Activated naive CD4-positive, alpha-beta T cell treated with anti-CD3 and anti-CD28 coated beads, Interleukin-2, amount 50 U/mL, for 24 hours (primary cell): ENCODE data around the gene ACAA1.

Experiments used
- H3K27ac Mint-ChIP-seq: one replicate; pipeline ENCODE4 v1.8.0; 2021; ENCODE audit warnings: mild to moderate bottlenecking, mixed read lengths
- H3K27me3 Mint-ChIP-seq: one replicate; pipeline ENCODE4 v1.8.0; 2021; ENCODE audit warnings: mixed read lengths
- H3K36me3 Mint-ChIP-seq: one replicate; pipeline ENCODE4 v1.8.0; 2021; ENCODE audit warnings: mixed read lengths
- H3K4me1 Mint-ChIP-seq: one replicate; pipeline ENCODE4 v1.8.0; 2021; ENCODE audit warnings: mixed read lengths
- H3K4me3 Mint-ChIP-seq: one replicate; pipeline ENCODE4 v1.8.0; 2021; ENCODE audit warnings: mild to moderate bottlenecking, mixed read lengths
- H3K9me3 Mint-ChIP-seq: one replicate; pipeline ENCODE4 v1.8.0; 2021; ENCODE audit warnings: mixed read lengths

The ACAA1 gene, protein sequence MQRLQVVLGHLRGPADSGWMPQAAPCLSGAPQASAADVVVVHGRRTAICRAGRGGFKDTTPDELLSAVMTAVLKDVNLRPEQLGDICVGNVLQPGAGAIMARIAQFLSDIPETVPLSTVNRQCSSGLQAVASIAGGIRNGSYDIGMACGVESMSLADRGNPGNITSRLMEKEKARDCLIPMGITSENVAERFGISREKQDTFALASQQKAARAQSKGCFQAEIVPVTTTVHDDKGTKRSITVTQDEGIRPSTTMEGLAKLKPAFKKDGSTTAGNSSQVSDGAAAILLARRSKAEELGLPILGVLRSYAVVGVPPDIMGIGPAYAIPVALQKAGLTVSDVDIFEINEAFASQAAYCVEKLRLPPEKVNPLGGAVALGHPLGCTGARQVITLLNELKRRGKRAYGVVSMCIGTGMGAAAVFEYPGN

DNA sequence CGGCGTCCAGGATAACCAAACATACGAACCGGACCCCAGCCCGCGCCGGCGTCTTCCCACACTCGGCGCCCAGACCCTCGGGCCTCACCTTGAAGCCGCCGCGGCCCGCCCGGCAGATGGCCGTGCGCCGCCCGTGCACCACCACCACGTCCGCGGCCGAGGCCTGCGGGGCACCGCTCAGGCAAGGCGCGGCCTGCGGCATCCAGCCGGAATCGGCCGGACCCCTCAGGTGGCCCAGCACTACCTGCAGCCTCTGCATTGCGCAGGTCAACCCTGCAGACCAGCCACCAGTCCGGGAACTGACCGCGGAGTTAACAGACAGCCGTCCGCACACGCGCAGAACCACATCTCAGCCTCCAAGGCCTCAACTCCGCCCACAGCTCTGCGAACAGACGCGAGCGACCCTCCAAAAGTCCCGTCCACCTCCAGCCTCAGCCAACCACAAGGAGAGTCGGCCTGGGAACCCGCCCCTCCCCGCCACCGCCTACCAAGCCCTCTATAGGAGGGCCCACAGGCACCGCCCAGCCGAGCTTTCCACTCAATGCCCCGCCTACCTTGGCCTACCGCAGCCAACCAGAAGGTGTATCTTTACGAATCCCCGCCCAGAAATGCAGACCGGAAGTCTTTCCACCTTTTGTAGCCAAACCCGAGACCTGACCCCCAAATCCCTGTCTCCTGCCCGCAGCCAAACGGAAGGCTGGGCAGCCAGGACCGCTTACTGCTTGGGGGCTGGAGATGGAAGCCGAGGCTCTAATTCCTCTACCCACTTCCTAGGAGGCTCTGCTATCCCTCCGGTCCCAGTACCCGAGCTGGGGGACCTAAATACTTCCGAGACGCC, at the start of gene ACAA1:
ACAA1 (minus strand) TSS at position 351 of the 838 bp plus-strand sequence; CDS start at position 259, 92 bp downstream.
- H3K9me3 Mint-ChIP-seq = no peaks in the 10 kb centered on the region
- peak within 1 kb of the TSS; percentile 89 for H3K4me3 Mint-ChIP-seq
- peaks cover 74% of the 10 kb centered on the region for H3K4me1 Mint-ChIP-seq
- peaks cover 3% of the 10 kb centered on the region for H3K36me3 Mint-ChIP-seq
- H3K27me3 Mint-ChIP-seq = no peaks in the 10 kb centered on the region
- peak within 1 kb of the TSS; percentile 93 for H3K27ac Mint-ChIP-seq

DNA sequence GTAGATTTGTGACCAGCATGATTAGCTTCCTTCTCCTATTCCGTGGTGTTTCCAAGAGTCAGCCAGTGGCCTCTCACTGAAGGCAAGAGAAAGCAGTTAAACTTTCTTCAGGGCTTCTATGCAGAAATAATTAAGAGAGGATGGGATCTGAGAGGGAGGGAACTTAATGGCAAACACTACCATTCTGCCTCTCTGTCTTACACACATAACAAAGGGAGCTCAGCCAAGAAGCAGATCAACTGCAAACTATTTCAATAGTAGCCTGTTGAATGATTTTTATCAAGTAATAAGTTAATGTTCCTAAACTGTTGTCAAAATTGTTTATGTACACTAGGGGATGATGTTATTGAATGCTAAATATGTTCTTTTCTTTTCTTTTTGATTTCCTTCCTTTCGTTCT, 40.3 kb upstream of the ACAA1 start:
- H3K9me3 Mint-ChIP-seq = no peaks in the 10 kb centered on the region
- no peaks in the 10 kb centered on the region for H3K27me3 Mint-ChIP-seq
- H3K4me3 Mint-ChIP-seq = no peak overlapping the region
- H3K4me1 Mint-ChIP-seq = peaks cover 57% of the 10 kb centered on the region
- H3K27ac Mint-ChIP-seq = peak overlapping the region; percentile 47
- peaks cover 5% of the 10 kb centered on the region for H3K36me3 Mint-ChIP-seq

DNA sequence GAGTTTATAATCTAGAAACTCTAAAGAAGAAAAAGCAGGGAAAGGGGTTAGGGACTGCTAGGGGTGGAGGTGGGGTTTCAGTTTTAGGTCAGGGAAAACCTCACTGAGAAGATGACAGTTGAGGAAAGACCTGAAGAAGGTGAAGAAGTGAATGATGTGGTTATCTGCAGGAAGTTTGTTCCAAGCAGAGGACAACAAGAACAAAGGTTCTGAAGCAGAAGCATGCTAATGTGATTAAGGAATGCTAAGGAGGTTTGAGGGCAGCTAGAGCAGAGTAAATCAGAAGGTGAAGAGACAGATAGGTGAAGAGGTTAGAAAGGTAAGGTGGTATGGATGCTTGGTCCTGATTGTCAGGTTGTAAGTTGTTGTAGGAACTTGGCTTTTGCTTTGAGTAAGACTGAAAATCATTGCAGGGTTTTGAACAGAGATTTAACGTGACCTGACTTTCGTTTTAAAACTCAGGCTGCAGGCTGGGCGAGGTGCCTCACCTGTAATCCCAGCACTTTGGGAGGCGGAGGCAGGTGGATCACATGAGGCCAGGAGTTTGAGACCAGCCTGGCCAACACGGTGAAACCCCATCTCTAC, 37.0 kb upstream of the ACAA1 start:
- Mint-ChIP-seq H3K36me3 (peaks cover 2% of the 10 kb centered on the region), H3K27me3 (no peaks in the 10 kb centered on the region), H3K4me3 (peak overlapping the region; percentile 1), H3K27ac (peak overlapping the region; percentile 3), H3K4me1 (peaks cover 69% of the 10 kb centered on the region), H3K9me3 (no peaks in the 10 kb centered on the region)

DNA sequence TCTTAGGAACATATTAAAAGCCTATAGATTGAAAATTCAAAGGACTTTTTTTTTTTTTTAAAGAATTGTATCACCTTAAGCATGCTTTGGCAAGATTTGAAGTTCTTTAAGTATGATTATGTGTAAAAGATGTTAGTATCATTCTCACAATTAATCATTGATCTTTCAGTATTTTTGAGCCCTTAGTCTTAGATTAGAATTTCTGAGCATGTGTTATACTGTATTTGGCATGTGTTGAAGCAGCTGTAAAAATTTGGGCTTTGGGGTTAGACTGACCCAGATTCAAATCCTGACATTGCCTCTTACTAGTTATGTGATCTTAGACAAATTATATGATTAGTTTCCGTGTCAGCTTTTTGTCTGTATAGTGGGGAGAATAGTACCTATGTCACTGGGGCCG, 34.7 kb upstream of the ACAA1 start:
- Mint-ChIP-seq H3K27ac (peak overlapping the region; percentile 30), H3K4me3 (no peak overlapping the region), H3K9me3 (no peaks in the 10 kb centered on the region), H3K4me1 (peaks cover 84% of the 10 kb centered on the region), H3K36me3 (peaks cover 13% of the 10 kb centered on the region), H3K27me3 (no peaks in the 10 kb centered on the region)

DNA sequence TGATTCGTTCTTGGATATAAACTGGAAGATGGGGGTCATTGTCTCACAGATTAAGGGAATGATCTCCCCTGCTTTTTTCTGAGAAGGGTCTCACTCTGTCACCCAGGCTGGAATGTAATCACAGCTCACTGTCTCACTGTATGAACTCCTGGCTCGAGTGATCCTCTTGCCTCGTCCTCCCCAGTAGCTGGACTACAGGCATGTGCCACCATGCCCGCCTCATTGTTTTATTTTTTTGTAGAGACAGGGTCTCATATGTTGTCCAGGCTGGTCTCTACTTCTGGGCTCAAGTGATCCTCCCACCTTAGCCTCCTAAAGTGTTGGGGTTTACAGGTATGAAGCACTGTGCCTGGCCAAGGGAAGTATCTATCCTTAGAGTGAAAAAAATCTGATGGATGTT, 33.8 kb upstream of the ACAA1 start:
- H3K36me3 Mint-ChIP-seq = peaks cover 13% of the 10 kb centered on the region
- H3K4me3 Mint-ChIP-seq = no peak overlapping the region

DNA sequence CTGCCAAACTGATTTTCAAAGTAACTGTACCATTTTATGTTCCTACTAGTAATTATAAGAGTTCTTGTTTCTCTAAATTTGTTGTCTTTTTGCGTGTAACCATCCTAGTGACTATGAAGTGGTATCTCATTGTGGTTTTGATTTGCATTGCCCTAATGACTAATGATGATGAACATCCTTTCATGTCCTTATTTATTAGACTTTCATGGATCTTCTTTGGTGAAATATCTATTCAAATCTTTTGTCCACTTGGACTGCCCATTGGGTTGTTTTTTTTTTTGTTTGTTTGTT, 32.0 kb upstream of the ACAA1 start:
- no peaks in the 10 kb centered on the region for H3K27me3 Mint-ChIP-seq
- peak overlapping the region; percentile 59 for H3K27ac Mint-ChIP-seq
- H3K36me3 Mint-ChIP-seq = peaks cover 11% of the 10 kb centered on the region
- H3K4me3 Mint-ChIP-seq = peak overlapping the region; percentile 66
- peaks cover 83% of the 10 kb centered on the region for H3K4me1 Mint-ChIP-seq
- H3K9me3 Mint-ChIP-seq = no peaks in the 10 kb centered on the region

More for the DNA sequence above, 33.8 kb upstream of the ACAA1 start:
- no peak overlapping the region for H3K27ac Mint-ChIP-seq
- H3K9me3 Mint-ChIP-seq = no peaks in the 10 kb centered on the region
- no peaks in the 10 kb centered on the region for H3K27me3 Mint-ChIP-seq
- H3K4me1 Mint-ChIP-seq = peaks cover 88% of the 10 kb centered on the region

DNA sequence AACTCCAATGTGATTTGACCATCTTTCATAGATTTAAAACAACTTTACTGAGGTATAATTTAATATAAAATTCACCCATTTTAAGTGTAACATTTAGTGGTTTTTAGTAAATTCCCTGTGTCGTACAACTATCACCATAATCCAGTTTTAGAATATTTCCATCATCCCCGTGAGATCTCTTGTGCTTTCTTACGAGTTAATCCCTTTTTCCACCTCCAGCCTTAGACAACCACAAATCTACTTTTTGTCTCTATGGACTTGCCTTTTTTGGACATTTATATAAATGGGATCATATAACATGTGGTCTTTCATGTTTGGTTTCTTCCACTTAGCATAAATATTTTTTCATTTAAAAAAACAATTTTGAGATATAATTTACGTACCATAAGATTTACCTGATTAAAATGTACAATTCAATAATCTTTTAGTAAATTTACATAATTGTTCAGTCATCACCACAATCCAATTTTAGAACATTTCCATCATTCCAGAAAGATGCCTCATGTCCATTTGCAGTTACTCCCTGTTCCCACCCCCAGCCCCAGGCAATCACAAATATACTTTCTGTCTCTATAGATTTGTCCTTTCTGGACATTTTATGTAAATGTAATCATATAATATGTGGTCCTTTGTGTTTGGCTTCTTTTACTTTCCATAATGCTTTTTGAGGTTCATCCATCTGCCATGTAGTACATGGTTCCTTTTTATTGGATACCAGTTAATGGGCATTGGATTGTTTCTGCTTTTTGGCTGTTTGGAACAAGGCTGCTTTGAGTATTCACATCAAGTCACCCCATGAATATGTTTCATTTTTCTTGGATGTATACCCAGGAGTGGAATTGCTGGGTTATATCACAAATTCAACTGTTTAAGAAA, 31.5 kb upstream of the ACAA1 start:
- Mint-ChIP-seq H3K9me3 (no peaks in the 10 kb centered on the region), H3K4me1 (peaks cover 77% of the 10 kb centered on the region), H3K4me3 (peak overlapping the region; percentile 95), H3K27me3 (no peaks in the 10 kb centered on the region), H3K27ac (peak overlapping the region; percentile 74), H3K36me3 (peaks cover 11% of the 10 kb centered on the region)

DNA sequence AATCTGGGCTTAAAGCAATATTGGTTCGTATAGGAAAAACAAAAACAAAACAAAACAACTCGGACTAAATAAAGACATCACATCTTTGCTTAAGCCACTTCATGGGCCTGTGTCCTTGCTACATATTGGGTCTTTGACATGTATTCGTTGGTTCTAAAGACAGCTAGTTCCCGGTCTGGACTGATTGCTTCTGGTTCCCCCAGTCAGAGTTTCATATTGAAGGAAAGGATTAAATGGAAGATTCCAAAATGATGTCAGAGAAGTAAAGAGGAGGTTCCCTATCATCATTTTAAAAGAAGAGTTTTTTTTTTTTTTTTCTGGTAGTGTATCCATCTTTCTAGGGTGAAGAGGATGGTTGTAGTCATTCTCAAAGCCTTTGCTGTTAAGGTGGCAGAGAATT, 30.7 kb upstream of the ACAA1 start:
- Mint-ChIP-seq H3K4me1 (peaks cover 69% of the 10 kb centered on the region), H3K9me3 (no peaks in the 10 kb centered on the region), H3K4me3 (peak overlapping the region; percentile 95), H3K27ac (peak overlapping the region; percentile 74), H3K27me3 (no peaks in the 10 kb centered on the region), H3K36me3 (peaks cover 11% of the 10 kb centered on the region)

DNA sequence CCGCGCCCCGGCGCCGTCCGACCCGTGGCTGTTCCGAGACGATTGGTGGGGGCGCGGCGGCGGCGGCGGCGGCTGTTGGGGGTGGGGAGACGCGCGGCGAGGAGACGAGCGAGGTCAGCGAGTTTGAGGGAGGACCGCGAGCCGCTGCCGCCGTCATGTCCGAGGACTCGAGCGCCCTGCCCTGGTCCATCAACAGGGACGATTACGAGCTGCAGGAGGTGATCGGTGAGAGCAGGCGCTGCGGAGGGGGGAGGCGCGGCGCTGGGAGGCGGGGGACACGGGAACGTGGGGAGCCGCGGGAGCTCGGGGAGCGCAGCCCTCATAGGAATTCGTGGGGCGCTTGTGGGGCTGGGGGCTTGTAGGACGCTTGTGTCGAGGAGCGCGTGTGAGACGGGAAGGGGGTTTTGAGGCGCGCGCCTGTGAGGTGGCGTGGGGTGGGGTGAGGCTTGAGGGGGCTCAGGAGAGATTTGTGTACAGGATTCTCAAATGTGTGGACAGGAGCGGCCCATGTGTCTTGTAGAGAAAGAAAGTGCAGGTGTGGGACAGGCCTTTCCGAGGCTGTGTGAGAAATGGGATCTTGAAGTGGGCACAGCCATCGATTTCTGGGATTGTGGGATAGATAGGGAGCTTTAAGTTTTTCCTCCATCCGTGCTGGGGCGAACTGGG, 28.9 kb upstream of the ACAA1 start:
- Mint-ChIP-seq H3K36me3 (peaks cover 11% of the 10 kb centered on the region), H3K4me1 (peaks cover 52% of the 10 kb centered on the region), H3K4me3 (peak overlapping the region; percentile 95), H3K9me3 (no peaks in the 10 kb centered on the region), H3K27ac (peak overlapping the region; percentile 96), H3K27me3 (no peaks in the 10 kb centered on the region)

DNA sequence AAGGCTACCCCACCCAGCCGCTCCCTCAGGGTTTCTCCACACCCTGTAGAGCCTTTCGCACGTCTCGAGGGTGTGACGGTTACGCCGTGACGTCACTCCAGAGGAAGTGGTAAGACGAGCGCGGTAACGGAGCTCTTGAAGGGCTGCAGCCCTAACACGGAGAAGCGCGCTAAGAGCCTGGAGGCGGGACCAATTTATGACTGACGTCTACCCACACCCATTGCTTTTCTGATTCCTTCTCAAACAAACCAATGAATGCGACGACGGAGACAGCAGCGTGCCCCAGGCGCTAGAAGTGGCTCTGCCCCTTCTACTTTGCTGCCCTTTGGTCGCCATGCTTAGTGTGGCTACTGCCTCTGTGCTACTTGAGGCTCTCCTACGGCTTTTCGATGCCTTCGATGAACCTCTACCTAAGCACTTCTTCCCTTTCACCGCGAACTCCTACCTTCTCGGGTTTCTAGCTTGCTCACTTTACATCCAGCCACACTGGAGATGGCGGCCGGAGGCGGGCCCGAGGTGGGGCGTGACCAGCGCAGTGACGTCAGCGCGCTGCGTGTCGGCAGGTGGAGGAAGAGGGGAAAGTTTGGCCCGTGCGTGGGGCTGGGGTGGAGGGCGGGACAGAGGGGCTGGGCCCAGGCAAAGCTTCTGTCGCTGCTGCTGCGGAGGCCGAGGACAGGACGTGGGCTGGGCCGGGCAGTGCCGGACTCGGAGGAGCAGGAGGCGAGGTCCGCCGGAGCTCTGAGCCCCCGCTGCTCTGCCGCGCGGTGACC, 28.2 kb upstream of the ACAA1 start, which contains the start of gene OXSR1:
OXSR1 (plus strand) TSS at position 586 of the 770 bp plus-strand sequence. CDS start 340 bp downstream, outside the sequence.
- Mint-ChIP-seq H3K27me3 (no peaks in the 10 kb centered on the region), H3K27ac (peak within 1 kb of the TSS; percentile 100), H3K4me3 (peak within 1 kb of the TSS; percentile 95), H3K9me3 (no peaks in the 10 kb centered on the region), H3K36me3 (peaks cover 11% of the 10 kb centered on the region), H3K4me1 (peaks cover 44% of the 10 kb centered on the region)

DNA sequence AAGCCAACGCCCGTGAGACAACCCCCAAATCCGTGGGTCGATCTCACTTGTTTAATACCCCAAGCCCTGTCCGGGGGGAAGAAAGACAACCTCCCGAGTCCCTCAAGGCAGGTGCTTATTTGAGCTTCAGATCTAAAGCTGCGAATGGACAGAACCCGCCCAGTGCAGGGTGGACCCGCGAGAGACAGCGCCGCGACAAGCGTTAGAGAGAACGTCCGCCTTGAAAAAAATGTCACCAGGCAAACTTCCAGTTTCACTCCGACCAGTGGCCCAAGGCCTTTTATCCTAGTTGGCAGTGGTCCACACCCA, 27.7 kb upstream of the ACAA1 start:
- Mint-ChIP-seq H3K9me3 (no peaks in the 10 kb centered on the region), H3K27me3 (no peaks in the 10 kb centered on the region), H3K27ac (peak overlapping the region; percentile 100), H3K4me3 (peak overlapping the region; percentile 95), H3K4me1 (peaks cover 42% of the 10 kb centered on the region), H3K36me3 (peaks cover 11% of the 10 kb centered on the region)

DNA sequence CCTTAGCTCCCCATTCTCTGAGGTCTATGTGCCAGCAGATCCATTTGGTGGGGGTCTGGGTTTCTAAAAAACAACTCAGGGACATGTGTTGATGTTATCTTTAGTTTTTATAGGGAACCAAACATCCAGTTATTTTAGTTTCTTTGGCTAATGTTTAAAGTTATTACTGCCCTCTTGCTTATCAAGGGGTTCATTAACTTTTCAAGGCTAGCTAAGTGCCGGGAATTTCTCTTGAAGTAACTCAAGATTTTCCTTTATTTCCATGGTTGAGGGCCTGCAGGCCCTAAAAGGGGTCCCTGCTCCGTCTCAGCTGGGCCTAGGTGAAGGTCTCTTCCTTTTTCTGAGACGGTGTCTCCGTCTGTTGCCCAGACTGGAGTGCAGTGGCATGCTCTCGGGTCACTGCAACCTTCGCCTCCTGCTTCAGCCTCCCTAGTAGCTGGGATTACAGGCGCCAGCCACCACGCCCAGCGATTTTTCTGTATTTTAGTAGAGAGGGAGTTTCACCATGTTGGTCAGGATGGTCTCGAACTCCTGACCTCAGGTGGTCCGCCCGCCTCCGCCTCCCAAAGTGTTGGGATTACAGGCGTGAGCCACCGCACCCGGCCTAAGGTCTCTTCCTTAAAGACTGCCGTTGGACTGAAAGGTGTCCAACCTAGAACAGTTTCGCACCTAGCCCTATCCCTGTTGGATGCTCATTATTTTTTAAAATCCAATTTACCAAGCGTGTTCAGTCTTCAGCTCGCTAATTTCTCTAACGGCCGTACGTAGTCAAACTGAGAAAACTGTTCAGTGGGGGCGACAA, 27.1 kb upstream of the ACAA1 start:
- Mint-ChIP-seq H3K27me3 (no peaks in the 10 kb centered on the region), H3K9me3 (no peaks in the 10 kb centered on the region), H3K4me1 (peaks cover 37% of the 10 kb centered on the region), H3K4me3 (peak overlapping the region; percentile 95), H3K36me3 (peaks cover 11% of the 10 kb centered on the region), H3K27ac (peak overlapping the region; percentile 100)

DNA sequence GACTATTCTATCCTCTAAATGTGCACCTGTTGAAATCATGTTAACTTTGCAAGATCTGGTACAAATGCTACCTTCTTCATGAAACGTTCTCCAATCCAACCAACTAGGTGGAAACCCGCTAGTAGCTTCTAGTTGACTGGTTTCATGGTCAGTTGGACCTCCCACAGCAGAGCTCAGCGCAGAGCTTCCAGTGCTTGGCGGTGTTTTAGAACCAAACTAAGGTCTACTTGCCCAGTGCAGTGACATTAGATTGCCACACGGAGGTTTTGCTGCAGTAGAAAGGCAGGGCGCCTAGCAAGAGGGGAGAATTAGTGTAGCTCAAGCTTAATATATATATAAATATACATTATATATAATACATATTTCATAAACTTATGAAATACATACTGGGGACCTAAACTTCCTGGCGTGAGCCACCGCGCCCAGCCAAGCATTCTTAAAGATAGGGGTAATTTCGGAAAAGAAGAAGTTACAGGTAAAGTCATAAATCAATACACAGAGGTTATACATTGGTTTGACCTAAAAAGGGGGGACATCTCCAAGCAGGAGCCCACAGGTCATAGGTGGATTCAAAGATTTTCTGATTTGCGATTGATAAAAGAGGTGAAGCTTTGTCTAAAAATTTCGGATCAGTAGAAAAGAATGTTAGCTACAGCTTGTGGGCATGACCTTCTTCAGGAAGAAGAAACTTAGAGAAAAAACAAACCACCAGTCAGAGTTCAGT, 26.4 kb upstream of the ACAA1 start:
- Mint-ChIP-seq H3K36me3 (peaks cover 11% of the 10 kb centered on the region), H3K27ac (peak overlapping the region; percentile 68), H3K27me3 (no peaks in the 10 kb centered on the region), H3K4me3 (no peak overlapping the region), H3K4me1 (peaks cover 29% of the 10 kb centered on the region), H3K9me3 (no peaks in the 10 kb centered on the region)
